K562 (cell line): ENCODE data around the gene MOGAT2. TPM values are rescaled to one million over a fixed set of nuclear protein-coding genes. Genes with fewer than 3 reads are reported as not detected.

Source experiments
- DMBX1 ChIP-seq: fragments of 250-450 bp; sonication (Bioruptor Pico); IDR thresholded peaks from 2 replicates; pipeline ENCODE4 v1.8.0; 2022; ENCODE audit warnings: inconsistent platforms, mild to moderate bottlenecking, moderate library complexity, borderline replicate concordance
- polyA plus RNA-seq, 8 experiments: library from polyadenylated mRNA; depleted of rRNA in 4 of 8; stranded (reverse) in 5 of 8; unstranded in 3 of 8; fragments of >200 nt; fragmentation: Nextera tagmentation in 2 of 8; fragmentation: Illumina TruSeq in 1 of 8; extraction: Ambion mirVana in 2 of 8; extraction: Trizol in 1 of 8; gene quantifications; 2 replicates each; pipeline versions ENCODE4 v1.2.1 to v1.2.3, GENCODE V29; 2011 to 2014; ENCODE audit warnings: inconsistent platforms in 1 of 8, missing spikeins in 1 of 8
- total RNA-seq, 7 experiments: library from RNA; depleted of rRNA in 6 of 7; stranded (reverse); fragments of >200 nt in 6 of 7; fragmentation: Illumina TruSeq in 2 of 7; extraction: Trizol in 2 of 7; gene quantifications; 2 replicates each; pipeline versions ENCODE4 v1.2.1 to v1.2.3, GENCODE V29; 2011 to 2021; ENCODE audit warnings: low replicate concordance in 1 of 7
- TF ChIP-seq, protein P1 (sequence below), 2 experiments: fragments of 450-650 bp in 1 of 2; sonication (generic) in 1 of 2; formaldehyde crosslinking in 1 of 2; IDR thresholded peaks; 2 replicates each; pipeline versions ENCODE4 v1.7.1 to v1.9.0; 2016 to 2022; ENCODE audit warnings: inconsistent platforms in 1 of 2, mild to moderate bottlenecking in 1 of 2, missing genetic modification reagents in 1 of 2
- TF ChIP-seq, protein P2 (sequence below): fragments of 250-450 bp; sonication (Bioruptor Pico); IDR thresholded peaks from 2 replicates; pipeline ENCODE4 v1.4.0; 2020; ENCODE audit warnings: borderline replicate concordance
- TF ChIP-seq, protein P3 (sequence below), 2 experiments: fragments of 450-650 bp; IDR thresholded peaks; 2 replicates each; pipeline ENCODE4 v1.6.1; 2018; ENCODE audit warnings: mild to moderate bottlenecking in 2 of 2, low read depth in 1 of 2; ENCODE audit not compliant: partially characterized antibody in 2 of 2

MOGAT2 gene
- total and polyA plus RNA-seq, 9 of the 15 experiments (the other 6 are each of a cell fraction or from before 2014, with no cell fraction given): 0.09 TPM; not detected in 7

DNA sequence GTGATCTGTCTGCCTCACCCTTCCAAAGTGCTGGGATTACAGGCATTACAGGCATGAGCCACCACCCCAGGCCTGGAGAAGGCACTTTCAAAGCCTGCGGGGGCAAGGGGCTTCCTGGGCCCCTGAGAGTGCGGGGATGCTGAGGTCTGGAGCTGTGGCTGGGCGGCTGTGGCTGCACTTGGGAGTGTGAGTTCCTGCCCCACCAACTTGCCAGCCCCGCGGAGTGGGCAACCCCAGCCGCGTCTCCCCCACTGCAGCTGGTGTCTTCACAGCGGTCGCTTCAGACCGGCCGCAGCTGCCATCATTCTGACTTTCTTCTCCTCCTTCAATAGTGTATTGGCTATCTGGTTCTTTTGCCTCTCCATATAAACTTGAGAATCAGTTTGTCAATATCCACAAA is 38.1 kb upstream of the MOGAT2 start (continued):
- TF ChIP-seq, protein P1, sequence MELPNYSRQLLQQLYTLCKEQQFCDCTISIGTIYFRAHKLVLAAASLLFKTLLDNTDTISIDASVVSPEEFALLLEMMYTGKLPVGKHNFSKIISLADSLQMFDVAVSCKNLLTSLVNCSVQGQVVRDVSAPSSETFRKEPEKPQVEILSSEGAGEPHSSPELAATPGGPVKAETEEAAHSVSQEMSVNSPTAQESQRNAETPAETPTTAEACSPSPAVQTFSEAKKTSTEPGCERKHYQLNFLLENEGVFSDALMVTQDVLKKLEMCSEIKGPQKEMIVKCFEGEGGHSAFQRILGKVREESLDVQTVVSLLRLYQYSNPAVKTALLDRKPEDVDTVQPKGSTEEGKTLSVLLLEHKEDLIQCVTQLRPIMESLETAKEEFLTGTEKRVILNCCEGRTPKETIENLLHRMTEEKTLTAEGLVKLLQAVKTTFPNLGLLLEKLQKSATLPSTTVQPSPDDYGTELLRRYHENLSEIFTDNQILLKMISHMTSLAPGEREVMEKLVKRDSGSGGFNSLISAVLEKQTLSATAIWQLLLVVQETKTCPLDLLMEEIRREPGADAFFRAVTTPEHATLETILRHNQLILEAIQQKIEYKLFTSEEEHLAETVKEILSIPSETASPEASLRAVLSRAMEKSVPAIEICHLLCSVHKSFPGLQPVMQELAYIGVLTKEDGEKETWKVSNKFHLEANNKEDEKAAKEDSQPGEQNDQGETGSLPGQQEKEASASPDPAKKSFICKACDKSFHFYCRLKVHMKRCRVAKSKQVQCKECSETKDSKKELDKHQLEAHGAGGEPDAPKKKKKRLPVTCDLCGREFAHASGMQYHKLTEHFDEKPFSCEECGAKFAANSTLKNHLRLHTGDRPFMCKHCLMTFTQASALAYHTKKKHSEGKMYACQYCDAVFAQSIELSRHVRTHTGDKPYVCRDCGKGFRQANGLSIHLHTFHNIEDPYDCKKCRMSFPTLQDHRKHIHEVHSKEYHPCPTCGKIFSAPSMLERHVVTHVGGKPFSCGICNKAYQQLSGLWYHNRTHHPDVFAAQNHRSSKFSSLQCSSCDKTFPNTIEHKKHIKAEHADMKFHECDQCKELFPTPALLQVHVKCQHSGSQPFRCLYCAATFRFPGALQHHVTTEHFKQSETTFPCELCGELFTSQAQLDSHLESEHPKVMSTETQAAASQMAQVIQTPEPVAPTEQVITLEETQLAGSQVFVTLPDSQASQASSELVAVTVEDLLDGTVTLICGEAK (IDR thresholded peaks at IDR 0.05): no peak
- TF ChIP-seq, protein P1 (CRISPR knock-in tag; IDR thresholded peaks at IDR 0.05): no peak
- TF ChIP-seq, protein P2, sequence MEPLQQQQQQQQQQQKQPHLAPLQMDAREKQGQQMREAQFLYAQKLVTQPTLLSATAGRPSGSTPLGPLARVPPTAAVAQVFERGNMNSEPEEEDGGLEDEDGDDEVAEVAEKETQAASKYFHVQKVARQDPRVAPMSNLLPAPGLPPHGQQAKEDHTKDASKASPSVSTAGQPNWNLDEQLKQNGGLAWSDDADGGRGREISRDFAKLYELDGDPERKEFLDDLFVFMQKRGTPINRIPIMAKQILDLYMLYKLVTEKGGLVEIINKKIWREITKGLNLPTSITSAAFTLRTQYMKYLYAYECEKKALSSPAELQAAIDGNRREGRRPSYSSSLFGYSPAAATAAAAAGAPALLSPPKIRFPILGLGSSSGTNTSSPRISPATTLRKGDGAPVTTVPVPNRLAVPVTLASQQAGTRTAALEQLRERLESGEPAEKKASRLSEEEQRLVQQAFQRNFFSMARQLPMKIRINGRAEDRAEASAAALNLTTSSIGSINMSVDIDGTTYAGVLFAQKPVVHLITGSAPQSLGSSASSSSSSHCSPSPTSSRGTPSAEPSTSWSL: no peak
- TF ChIP-seq, protein P3, sequence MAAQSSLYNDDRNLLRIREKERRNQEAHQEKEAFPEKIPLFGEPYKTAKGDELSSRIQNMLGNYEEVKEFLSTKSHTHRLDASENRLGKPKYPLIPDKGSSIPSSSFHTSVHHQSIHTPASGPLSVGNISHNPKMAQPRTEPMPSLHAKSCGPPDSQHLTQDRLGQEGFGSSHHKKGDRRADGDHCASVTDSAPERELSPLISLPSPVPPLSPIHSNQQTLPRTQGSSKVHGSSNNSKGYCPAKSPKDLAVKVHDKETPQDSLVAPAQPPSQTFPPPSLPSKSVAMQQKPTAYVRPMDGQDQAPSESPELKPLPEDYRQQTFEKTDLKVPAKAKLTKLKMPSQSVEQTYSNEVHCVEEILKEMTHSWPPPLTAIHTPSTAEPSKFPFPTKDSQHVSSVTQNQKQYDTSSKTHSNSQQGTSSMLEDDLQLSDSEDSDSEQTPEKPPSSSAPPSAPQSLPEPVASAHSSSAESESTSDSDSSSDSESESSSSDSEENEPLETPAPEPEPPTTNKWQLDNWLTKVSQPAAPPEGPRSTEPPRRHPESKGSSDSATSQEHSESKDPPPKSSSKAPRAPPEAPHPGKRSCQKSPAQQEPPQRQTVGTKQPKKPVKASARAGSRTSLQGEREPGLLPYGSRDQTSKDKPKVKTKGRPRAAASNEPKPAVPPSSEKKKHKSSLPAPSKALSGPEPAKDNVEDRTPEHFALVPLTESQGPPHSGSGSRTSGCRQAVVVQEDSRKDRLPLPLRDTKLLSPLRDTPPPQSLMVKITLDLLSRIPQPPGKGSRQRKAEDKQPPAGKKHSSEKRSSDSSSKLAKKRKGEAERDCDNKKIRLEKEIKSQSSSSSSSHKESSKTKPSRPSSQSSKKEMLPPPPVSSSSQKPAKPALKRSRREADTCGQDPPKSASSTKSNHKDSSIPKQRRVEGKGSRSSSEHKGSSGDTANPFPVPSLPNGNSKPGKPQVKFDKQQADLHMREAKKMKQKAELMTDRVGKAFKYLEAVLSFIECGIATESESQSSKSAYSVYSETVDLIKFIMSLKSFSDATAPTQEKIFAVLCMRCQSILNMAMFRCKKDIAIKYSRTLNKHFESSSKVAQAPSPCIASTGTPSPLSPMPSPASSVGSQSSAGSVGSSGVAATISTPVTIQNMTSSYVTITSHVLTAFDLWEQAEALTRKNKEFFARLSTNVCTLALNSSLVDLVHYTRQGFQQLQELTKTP (IDR thresholded peaks at IDR 0.05; ENCODE audit: low read depth in 1 of 2, partially characterized antibody in 2 of 2): no peak
- TF ChIP-seq DMBX1 (CRISPR knock-in tag): no peak
